A549 treated with AZD2906 at 1 μM for 4 hours (cell line): ENCODE measurements around the gene MAPK1IP1L. TPM values are rescaled to one million over a fixed set of nuclear protein-coding genes. Genes with fewer than 3 reads are reported as not detected.

Experiments
- total RNA-seq: library from RNA; stranded (reverse); fragments of 200-300 nt; extraction: Qiagen RNA extraction; gene quantifications from 5 replicates; pipeline ENCODE4 v1.2.3, GENCODE V29; 2022

MAPK1IP1L gene
- total RNA-seq: 99.6 to 116 TPM (median 108 TPM) in 5 replicates

DNA sequence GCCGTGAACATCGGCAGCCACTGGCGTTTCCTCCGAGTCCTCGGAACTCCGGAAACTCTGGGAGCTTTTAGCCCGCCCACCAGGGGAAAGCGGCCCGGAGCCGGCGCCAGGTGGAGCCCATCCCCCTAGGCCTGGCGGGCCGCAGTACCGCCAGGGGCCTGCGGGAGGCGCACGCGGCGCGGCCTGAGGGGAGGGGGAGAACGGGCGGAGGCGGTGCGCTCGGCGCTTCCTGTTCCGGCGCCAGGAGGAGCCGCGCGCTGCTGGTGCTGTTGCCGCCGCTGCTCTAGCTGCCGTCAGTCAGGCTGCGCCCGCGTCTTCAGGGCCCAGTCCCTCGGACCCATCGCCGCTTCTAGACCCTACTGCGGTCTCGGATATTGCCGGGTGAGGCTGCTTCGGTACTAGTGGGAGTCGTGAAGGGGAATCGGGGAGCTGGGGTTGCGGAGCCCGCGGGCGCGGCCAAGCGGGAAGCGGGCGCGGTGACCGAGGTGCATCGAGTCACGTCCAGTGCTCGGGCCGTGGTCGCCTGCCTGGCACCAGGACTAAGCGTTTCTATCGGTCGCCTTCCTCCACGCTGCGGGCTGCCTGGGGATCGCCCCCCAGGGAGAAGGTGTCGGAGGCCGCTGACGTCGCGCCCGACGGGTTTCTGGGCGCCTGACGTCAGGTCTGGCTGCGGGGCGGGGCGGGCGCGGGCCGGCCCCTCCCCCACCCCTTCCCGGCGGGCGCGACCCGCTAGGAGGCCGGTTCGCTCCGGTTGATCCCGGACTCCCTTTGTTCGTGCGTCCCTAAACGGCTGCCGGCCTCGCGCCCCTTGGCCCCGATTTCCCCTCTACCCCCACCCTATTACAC, at the start of gene MAPK1IP1L:
Gene MAPK1IP1L, plus strand, starts transcription at position 225 of the 846 bp plus-strand sequence. CDS start 10,037 bp downstream, outside the sequence.

DNA sequence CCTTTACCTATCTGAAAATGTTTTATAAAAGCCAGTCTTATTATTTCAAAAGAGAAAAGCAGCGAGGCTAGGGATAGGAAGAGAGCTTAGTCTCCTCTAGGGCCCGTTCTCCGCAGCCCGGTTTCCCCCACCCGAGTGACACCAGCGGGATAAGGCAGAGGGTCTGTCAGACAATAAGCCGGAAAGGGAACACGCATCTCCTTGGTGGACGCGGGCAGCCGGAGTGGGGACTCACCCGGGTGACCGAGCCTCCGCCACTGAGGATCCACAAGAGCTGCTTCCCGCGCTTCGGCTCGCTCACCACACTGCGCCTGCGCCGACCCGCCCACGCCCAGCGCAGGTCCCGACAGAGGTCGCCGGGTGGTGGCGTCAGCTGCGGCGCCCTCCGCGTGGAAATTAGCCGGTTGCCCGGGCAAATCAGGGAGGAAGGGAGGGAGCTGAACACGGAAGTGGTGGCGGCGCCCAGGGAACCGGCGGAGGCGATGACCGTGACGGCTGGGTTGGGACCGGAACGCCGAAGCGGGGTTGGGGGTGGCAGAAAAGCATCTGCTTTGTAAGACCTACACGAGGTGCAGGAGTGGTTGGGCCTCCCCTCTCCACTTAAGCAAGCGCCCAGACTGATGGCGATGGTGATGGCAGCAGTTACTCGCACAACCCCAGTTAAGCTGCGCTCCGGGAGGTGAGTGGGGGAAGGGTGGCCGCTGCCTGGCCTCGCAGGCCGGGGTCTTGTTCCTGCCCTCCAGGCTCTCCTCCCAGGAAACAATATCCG, 24.5 kb upstream of the MAPK1IP1L start, which contains the start of the genes SOCS4 and WDHD1:
Gene SOCS4, plus strand, starts transcription at position 444 of the 769 bp plus-strand sequence. CDS start 15,806 bp downstream, outside the sequence.
Gene WDHD1, minus strand, starts transcription at position 307 of the 769 bp plus-strand sequence. CDS start 312 bp downstream, outside the sequence.

Other genes starting within 250 kb of the MAPK1IP1L start
- gene GCH1, start 148.8 kb upstream of the MAPK1IP1L start, total RNA-seq: 3.5 to 4.0 TPM (median 3.8 TPM) in 5 replicates
- 8.3 to 11.8 TPM (median 10.1 TPM) in 5 replicates for gene WDHD1, start 24.5 kb upstream of the MAPK1IP1L start, total RNA-seq
- 7.4 to 11.2 TPM (median 9.0 TPM) in 5 replicates for gene SOCS4, start 24.4 kb upstream of the MAPK1IP1L start, total RNA-seq
- 159 to 187 TPM (median 173 TPM) in 5 replicates for gene LGALS3, start 77.6 kb downstream of the MAPK1IP1L start, total RNA-seq
- gene DLGAP5, start 139.9 kb downstream of the MAPK1IP1L start, total RNA-seq: 23.4 to 38.3 TPM (median 27.1 TPM) in 5 replicates
- 12.0 to 17.9 TPM (median 14.7 TPM) in 5 replicates for gene FBXO34, start 219.8 kb downstream of the MAPK1IP1L start, total RNA-seq